Ovary (tissue), 9 donors: Measurements from ENCODE around the gene HAX1. TPM values are rescaled to one million over a fixed set of nuclear protein-coding genes. Genes with fewer than 3 reads are reported as not detected.

Source experiments
- DNase-seq, 5 donors: peaks; one replicate each; pipeline ENCODE4 v3.0.0-alpha.2; 2019 to 2020
- H3K27ac ChIP-seq, 2 donors: fragments of 200-600 bp; one replicate each; pipeline versions ENCODE4 v1.5.1 to v1.8.0; 2019 to 2022
- H3K27me3 ChIP-seq: fragments of 200-600 bp; one replicate; pipeline ENCODE4 v1.8.0; 2022
- H3K36me3 ChIP-seq: fragments of 200-600 bp; sonication (generic); one replicate; pipeline ENCODE4 v1.5.1; 2019
- H3K4me1 ChIP-seq: one replicate; pipeline ENCODE4 v1.8.1; 2013; ENCODE audit warnings: mild to moderate bottlenecking, moderate library complexity; ENCODE audit not compliant: insufficient read depth
- H3K4me3 ChIP-seq: fragments of 200-600 bp; sonication (generic); one replicate; pipeline ENCODE4 v1.5.1; 2017
- H3K9me3 ChIP-seq, 2 donors: fragments of 200-600 bp in 1 of 2; sonication (generic) in 1 of 2; one replicate each; pipeline versions ENCODE4 v1.5.1 to v1.8.1; 2013 to 2019; ENCODE audit warnings: mild to moderate bottlenecking in 1 of 2, moderate library complexity in 1 of 2
- EP300 ChIP-seq: sonication (generic); formaldehyde crosslinking; IDR thresholded peaks from one replicate; pipeline ENCODE4 v1.6.1; 2017; ENCODE audit warnings: antibody characterized with exemption
- POLR2A ChIP-seq: fragments of 450-650 bp; IDR thresholded peaks from one replicate; pipeline ENCODE4 v1.6.1; 2017; ENCODE audit warnings: antibody characterized with exemption, mild to moderate bottlenecking, moderate library complexity
- WGBS, 3 donors: extraction: QIAGEN DNeasy Blood & Tissue Kit in 1 of 3; methylation state at CpG; one replicate each; pipeline versions ENCODE4 v1.1.5 to v1.1.7; 2013 to 2017; 5-methylcytosine and 5-hydroxymethylcytosine counted together
- intact Hi-C, 4 donors: fragments of 100-400 bp; cut with DNase I; formaldehyde crosslinking; loops; one replicate each; pipeline versions ENCODE4 v1.11.0 to v1.15.1; 2022 to 2023
- polyA plus RNA-seq, 2 donors: library from polyadenylated mRNA; stranded (reverse); fragments of 200-250 nt in 1 of 2; fragments of 350-450 nt in 1 of 2; fragmentation: Illumina TruSeq in 1 of 2; extraction: RNeasy Lipid Tissue Mini Kit (QIAGEN cat#74804) in 1 of 2; gene quantifications; one replicate each; pipeline ENCODE4 v1.2.3, GENCODE V29; 2013 to 2014
- total RNA-seq, 7 donors: library from RNA; depleted of rRNA in 2 of 7; stranded (reverse); fragments of >200 nt in 2 of 7; fragmentation: NEBNext Ultra II Directional in 3 of 7; extraction: Animal tissue kit (Norgen Biotek cat#: 25700) in 3 of 7; gene quantifications; one replicate each; pipeline versions ENCODE4 v1.1.0 to v1.2.4, GENCODE V29; 2016 to 2023
- TF ChIP-seq, protein P1 (sequence below), 3 donors: fragments of 450-650 bp in 2 of 3; fragments of 200-600 bp in 1 of 3; IDR thresholded peaks; one replicate each; pipeline versions ENCODE4 v1.5.1 to v1.8.0; 2016 to 2022; ENCODE audit warnings: antibody characterized with exemption in 3 of 3, mild to moderate bottlenecking in 1 of 3
- donor health status: DM: no; HTN: no; CAD: no; lungs with moderate emphysema.
- donor health status: DM: no; HTN: no; CAD: no.
- donor health status: Bipolar disorder and iron deficiency.
- donor health status: DM: yes; HTN: yes; CAD: no.
- donor health status: DM: no; HTN: no; CAD: no.
- donor health status: DM: yes; HTN: yes; CAD: no.

HAX1 gene
- total and polyA plus RNA-seq, 9 donors: 67.2 to 198 (median 82.7) TPM

DNA sequence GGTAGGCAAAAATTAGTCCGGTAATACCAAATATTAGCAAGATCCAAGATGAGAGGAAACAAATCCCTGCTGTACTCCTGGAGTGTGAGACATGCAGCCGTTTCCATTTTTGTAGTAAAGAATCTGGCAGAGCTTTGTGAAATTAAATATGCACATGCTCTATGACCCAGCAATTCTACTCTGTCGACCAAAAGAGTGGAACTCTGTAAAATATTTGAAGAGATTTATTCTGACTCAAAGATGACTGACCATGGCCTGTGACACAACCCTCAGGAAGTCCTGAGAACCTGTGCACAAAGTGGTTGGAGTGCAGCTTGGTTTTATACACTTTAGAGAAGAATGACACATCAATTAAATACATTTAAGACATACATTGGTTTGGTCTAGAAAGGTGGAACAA lies 16.2 kb downstream of the HAX1 start:
- Histone ChIP-seq H3K36me3 (no peaks in the 10 kb centered on the region), H3K4me3 (no peak overlapping the region), H3K4me1 (no peaks in the 10 kb centered on the region), H3K27ac (no peak overlapping the region), H3K9me3 (no peaks in the 10 kb centered on the region), H3K27me3 (no peaks in the 10 kb centered on the region)
- TF ChIP-seq, protein P1, sequence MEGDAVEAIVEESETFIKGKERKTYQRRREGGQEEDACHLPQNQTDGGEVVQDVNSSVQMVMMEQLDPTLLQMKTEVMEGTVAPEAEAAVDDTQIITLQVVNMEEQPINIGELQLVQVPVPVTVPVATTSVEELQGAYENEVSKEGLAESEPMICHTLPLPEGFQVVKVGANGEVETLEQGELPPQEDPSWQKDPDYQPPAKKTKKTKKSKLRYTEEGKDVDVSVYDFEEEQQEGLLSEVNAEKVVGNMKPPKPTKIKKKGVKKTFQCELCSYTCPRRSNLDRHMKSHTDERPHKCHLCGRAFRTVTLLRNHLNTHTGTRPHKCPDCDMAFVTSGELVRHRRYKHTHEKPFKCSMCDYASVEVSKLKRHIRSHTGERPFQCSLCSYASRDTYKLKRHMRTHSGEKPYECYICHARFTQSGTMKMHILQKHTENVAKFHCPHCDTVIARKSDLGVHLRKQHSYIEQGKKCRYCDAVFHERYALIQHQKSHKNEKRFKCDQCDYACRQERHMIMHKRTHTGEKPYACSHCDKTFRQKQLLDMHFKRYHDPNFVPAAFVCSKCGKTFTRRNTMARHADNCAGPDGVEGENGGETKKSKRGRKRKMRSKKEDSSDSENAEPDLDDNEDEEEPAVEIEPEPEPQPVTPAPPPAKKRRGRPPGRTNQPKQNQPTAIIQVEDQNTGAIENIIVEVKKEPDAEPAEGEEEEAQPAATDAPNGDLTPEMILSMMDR (IDR thresholded peaks at IDR 0.05): no peak
- TF ChIP-seq EP300: no peak
- no peak for TF ChIP-seq POLR2A
- WGBS, 3 donors: 41 to 55% (median 41%) methylated on average over 3 of the region's 3 CpGs
- no peak for DNase-seq
- intact Hi-C loops: no loop called here

DNA sequence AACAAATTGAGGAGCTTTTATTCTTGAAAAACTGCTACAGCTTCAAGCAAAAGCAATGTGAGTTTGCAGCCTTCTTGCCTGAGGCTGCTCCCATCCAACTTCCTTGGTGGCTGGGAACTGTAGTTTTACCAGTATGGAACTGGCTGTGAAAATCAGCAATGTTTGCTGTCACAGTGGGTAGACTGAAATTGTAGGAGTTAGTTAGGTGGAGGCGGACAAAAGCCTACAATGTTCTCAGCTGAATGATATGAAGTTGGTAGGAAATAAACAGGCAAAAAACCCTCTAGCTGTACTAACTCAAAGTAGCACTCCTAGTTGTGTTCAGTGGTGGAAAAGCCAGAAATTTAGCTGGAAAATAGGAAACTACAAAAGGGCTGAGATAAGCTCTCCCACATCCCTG lies 18.5 kb downstream of the HAX1 start:
- WGBS, 3 donors: 11 to 27% (median 11%) methylated on average over 1 of the region's 1 CpG
- no peak for DNase-seq
- no peaks in the 10 kb centered on the region for H3K36me3 ChIP-seq
- TF ChIP-seq POLR2A (no peak), EP300 (no peak)
- TF ChIP-seq, protein P1 (IDR thresholded peaks at IDR 0.05): no peak
- intact Hi-C loops: no loop called here
- no peaks in the 10 kb centered on the region for H3K27me3 ChIP-seq
- no peaks in the 10 kb centered on the region for H3K4me1 ChIP-seq
- no peak overlapping the region for H3K4me3 ChIP-seq
- no peaks in the 10 kb centered on the region for H3K9me3 ChIP-seq
- no peak overlapping the region for H3K27ac ChIP-seq

- TF ChIP-seq EP300: no peak
- no peak for TF ChIP-seq POLR2A
- TF ChIP-seq, protein P1 (IDR thresholded peaks at IDR 0.05): no peak
- WGBS, 3 donors: 78 to 85% (median 81%) methylated on average over 8 of the region's 8 CpGs
- DNase-seq: no peak
- H3K27ac ChIP-seq: no peak overlapping the region
- no peak overlapping the region for H3K4me3 ChIP-seq
- H3K4me1 ChIP-seq: no peaks in the 10 kb centered on the region
- no peaks in the 10 kb centered on the region for H3K36me3 ChIP-seq
- H3K9me3 ChIP-seq: no peaks in the 10 kb centered on the region
- no peaks in the 10 kb centered on the region for H3K27me3 ChIP-seq
- intact Hi-C loops: no loop called here
These were observed 23.2 kb downstream of the HAX1 start for GRCh38 chr1:154295408-154296235.

- Histone ChIP-seq H3K4me3 (no peak overlapping the region), H3K4me1 (no peaks in the 10 kb centered on the region), H3K27me3 (no peaks in the 10 kb centered on the region), H3K36me3 (no peaks in the 10 kb centered on the region), H3K27ac (no peak overlapping the region), H3K9me3 (no peaks in the 10 kb centered on the region)
- DNase-seq: no peak
- intact Hi-C loops: no loop called here
- TF ChIP-seq EP300 (no peak), POLR2A (no peak)
- TF ChIP-seq, protein P1 (IDR thresholded peaks at IDR 0.05): no peak
- 72 to 89% (median 87%) methylated on average over 1 of the region's 1 CpG for WGBS, 3 donors
These were observed 29.2 kb downstream of the HAX1 start for GRCh38 chr1:154301582-154301981.
